Activated CD8-positive, alpha-beta memory T cell treated with anti-CD3 and anti-CD28 coated beads, Interleukin-2, amount 10 ng/mL, durations not matched to agents 7 days and 5 days (primary cell): ENCODE data around the gene CLEC14A. TPM values are rescaled to one million over a fixed set of nuclear protein-coding genes. Genes with fewer than 3 reads are reported as not detected.

ENCODE experiments used
- ATAC-seq: fragments of 150-1000 bp; cut with Tn5 transposase; one replicate; pipeline ENCODE4 v1.10.0; 2021; ENCODE audit warnings: moderate library complexity
- CTCF ChIA-PET: fragments of 350-600 bp; sonication (Branson Sonifier 250); formaldehyde crosslinking; loops from one replicate; lab custom pipeline; 2021; ENCODE audit warnings: antibody characterized with exemption; lab: Charles Lee
- DNase-seq: peaks from one replicate; pipeline ENCODE4 v3.0.0-alpha.2; 2020
- H3K27ac Mint-ChIP-seq: one replicate; pipeline ENCODE4 v1.8.0; 2021; ENCODE audit warnings: mild to moderate bottlenecking, mixed read lengths
- H3K27me3 Mint-ChIP-seq: one replicate; pipeline ENCODE4 v1.8.0; 2021; ENCODE audit warnings: mixed read lengths
- H3K36me3 Mint-ChIP-seq: one replicate; pipeline ENCODE4 v1.8.0; 2021; ENCODE audit warnings: mild to moderate bottlenecking, mixed read lengths
- H3K4me1 Mint-ChIP-seq: one replicate; pipeline ENCODE4 v1.8.0; 2021; ENCODE audit warnings: mixed read lengths
- H3K4me3 Mint-ChIP-seq: one replicate; pipeline ENCODE4 v1.8.0; 2021; ENCODE audit warnings: mild to moderate bottlenecking, moderate library complexity, mixed read lengths
- H3K9me3 Mint-ChIP-seq: one replicate; pipeline ENCODE4 v1.8.0; 2022; ENCODE audit warnings: low read depth, mixed read lengths
- total RNA-seq, 2 experiments: library from RNA; stranded (reverse); gene quantifications; one replicate each; pipeline ENCODE4 v1.2.3, GENCODE V29; 2021

Gene CLEC14A
- total RNA-seq, 2 experiments from 2014 or later, result not detected

DNA sequence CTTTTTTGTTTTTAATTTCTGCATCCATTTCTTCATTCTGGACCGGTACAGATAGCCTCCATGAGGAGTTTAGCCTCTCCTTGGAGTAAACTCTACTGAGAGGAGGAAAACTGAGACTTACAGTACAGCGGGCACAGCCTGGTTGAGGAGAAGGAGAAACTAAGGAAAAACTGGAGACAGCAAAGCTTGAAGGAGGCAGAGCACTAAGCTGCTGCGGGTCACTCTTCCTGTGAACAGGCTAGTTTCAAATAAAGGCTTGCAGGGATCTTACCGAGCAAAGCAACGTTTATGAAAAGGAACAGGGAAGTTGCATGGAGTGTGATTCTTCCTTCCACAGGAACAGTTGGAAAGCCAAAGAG, 48.5 kb downstream of the CLEC14A start:
- Mint-ChIP-seq H3K9me3 (peaks cover 3% of the 10 kb centered on the region), H3K27ac (no peak overlapping the region), H3K4me1 (peaks cover 7% of the 10 kb centered on the region), H3K27me3 (peaks cover 64% of the 10 kb centered on the region), H3K36me3 (peaks cover 3% of the 10 kb centered on the region), H3K4me3 (no peak overlapping the region)
- DNase-seq (no peak), ATAC-seq (no peak)
- CTCF ChIA-PET, result interaction anchor here (1.1 kb wide), 1 partner anchor 11 kb away, joined by 3 read pairs; no protein-coding TSS in a partner anchor

DNA sequence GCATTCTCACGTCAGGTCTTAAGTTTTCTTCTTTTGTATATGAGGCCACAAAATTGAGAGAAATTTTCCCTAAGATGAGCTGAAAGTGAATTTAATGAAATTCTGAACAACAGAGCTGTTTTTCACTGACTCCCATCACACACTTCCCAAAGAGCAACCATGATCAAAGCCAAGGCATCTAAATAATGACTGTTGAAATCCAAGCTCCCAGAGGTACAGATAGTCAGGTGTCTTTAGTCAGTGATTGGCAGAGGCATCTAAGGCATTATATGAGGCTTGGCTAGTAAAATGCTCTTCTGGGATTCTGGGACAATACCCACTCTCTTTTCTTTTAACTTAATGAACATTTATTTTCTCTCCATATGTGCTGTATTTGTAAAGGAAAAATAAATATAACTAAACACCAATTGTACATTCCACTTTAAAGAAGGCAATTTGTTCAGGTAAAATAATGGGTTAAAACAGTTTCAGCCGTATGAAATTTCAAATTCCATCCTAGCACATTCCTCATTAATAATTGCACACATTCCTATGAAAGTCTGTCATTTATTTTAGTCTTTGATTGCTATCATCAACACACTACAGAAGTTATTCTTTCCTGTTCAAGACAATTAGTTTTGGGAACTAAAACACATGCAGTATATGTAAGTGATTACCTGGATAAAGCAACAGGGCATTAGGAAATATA, 49.1 kb downstream of the CLEC14A start:
- H3K9me3 Mint-ChIP-seq, result peaks cover 3% of the 10 kb centered on the region
- peaks cover 3% of the 10 kb centered on the region for H3K36me3 Mint-ChIP-seq
- no peak for DNase-seq
- peaks cover 60% of the 10 kb centered on the region for H3K27me3 Mint-ChIP-seq
- CTCF ChIA-PET, result interaction anchor here (1.1 kb wide), 1 partner anchor 10 kb away, joined by 3 read pairs; no protein-coding TSS in a partner anchor
- no peak overlapping the region for H3K27ac Mint-ChIP-seq
- H3K4me3 Mint-ChIP-seq, result no peak overlapping the region
- peaks cover 7% of the 10 kb centered on the region for H3K4me1 Mint-ChIP-seq
- ATAC-seq, result no peak

DNA sequence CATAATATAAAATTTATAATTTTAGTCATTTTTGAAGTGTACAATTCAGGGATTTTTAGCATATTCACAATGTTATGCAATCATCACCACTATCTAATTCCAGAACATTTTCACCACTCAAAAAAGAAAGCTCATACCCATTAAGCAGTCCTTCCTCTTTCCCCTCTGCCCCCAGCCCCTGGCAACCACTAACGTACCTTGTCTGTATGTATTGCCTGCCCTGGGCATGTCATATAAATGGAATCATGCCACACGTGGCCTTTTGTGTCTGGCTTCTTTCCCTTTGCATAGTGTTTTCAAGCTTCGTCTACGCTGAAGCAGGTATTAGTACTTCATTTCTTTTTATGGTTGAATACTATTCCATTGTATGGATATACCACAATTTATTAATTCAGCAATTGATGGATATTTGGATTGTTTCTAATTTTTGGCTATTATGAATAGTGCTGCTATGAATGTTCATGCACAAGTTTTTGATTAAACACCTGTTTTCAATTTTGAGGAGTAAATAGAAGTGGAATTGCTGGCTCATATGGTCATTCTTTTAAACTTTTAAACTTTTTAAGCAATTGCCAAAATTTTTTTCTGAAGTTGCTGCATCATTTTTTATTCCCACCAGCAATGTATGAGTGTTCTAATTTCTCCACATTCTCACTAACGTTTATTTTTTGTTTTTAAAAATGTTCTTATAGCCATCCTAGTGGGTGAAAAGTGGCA, 49.8 kb downstream of the CLEC14A start:
- CTCF ChIA-PET, result no interaction called here
- Mint-ChIP-seq H3K9me3 (peaks cover 3% of the 10 kb centered on the region), H3K4me3 (no peak overlapping the region), H3K27ac (no peak overlapping the region), H3K27me3 (peaks cover 53% of the 10 kb centered on the region), H3K36me3 (peaks cover 3% of the 10 kb centered on the region), H3K4me1 (peaks cover 7% of the 10 kb centered on the region)
- ATAC-seq (no peak), DNase-seq (no peak)

DNA sequence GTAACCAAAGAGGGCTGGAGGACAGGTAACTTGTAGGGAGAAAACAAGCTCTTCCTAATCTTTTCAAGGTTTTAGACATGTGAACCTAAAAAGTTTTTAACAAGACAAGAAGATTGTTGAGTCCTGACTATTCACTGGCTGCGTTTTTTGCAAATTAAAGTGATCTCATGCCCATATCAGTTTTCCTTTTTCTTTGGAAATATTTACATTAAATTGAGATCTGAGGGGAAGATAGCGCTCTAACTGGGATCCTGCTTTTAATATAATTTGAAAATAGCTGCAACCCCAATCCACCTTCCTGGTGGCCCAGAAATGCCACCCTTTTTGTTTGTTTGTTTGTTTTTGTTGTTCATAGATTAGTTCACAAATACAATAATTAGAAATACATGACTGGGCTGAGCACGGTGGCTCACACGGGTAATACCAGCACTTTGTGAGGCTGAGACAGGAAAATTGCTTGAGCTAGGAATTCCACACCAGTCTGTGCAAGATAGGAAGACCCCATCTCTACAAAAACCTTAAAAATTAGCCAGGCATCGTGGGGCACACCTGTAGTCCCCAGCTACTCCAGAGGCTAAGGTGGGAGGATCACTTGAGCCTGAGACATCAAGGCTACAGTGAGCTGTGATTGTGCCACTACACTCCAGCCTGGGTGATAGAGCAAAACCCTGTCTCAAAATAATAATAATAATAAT, 50.6 kb downstream of the CLEC14A start:
- ATAC-seq, result no peak
- Mint-ChIP-seq H3K27ac (no peak overlapping the region), H3K27me3 (peaks cover 44% of the 10 kb centered on the region), H3K4me3 (no peak overlapping the region), H3K4me1 (peaks cover 4% of the 10 kb centered on the region), H3K9me3 (peaks cover 3% of the 10 kb centered on the region), H3K36me3 (peaks cover 1% of the 10 kb centered on the region)
- DNase-seq, result no peak
- CTCF ChIA-PET, result no interaction called here

DNA sequence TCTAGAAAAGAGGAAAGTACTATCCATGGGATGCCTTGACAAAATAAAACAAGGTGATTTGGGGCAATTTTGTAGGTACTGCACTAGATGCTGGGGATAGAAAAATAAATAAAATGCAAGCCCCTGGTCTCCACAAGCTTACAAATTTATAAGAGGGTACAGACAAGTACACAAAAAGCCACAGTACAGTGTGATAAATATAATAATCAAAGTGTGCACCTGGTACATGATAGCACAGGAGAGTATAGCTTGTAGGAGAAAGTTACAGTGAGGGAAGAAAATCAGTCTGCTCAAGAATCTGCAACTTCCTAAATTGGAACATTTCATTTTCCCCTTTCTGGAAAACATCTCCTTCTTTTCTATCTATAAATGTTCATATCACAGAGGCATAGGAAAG, 51.2 kb downstream of the CLEC14A start:
- peaks cover 39% of the 10 kb centered on the region for H3K27me3 Mint-ChIP-seq
- peaks cover 3% of the 10 kb centered on the region for H3K9me3 Mint-ChIP-seq
- H3K27ac Mint-ChIP-seq, result no peak overlapping the region
- DNase-seq, result no peak
- peaks cover 1% of the 10 kb centered on the region for H3K36me3 Mint-ChIP-seq
- ATAC-seq, result no peak
- peaks cover 4% of the 10 kb centered on the region for H3K4me1 Mint-ChIP-seq
- CTCF ChIA-PET, result no interaction called here
- no peak overlapping the region for H3K4me3 Mint-ChIP-seq

Other genes with a start within 250 kb of the CLEC14A start
- not detected for gene SSTR1, start 48.2 kb downstream of the CLEC14A start, total RNA-seq